Pancreas (tissue), 10 donors: ENCODE measurements around the gene PHACTR4. TPM values are rescaled to one million over a fixed set of nuclear protein-coding genes. Genes with fewer than 3 reads are reported as not detected.

Experiments
- ATAC-seq, 4 donors: fragments of 200-7000 bp; cut with Tn5 transposase; one replicate each; pipeline versions ENCODE4 v1.8.0 to v1.9.1; 2020; ENCODE audit warnings: mild to moderate bottlenecking in 4 of 4, moderate library complexity in 4 of 4
- DNase-seq, 6 donors: peaks; one replicate each; pipeline ENCODE4 v3.0.0-alpha.2; 2020
- FAIRE-seq: peaks from 2 replicates; lab custom pipeline; 2012; peaks lifted over from hg19 to GRCh38; lab: Jason Lieb, UNC
- H3K27ac ChIP-seq, 4 donors: fragments of 200-600 bp; sonication (generic); 1 replicate in 3 of 4; 2 replicates in 1 of 4; pipeline versions ENCODE4 v1.5.0 to v1.8.0; 2020
- H3K27me3 ChIP-seq, 4 donors: fragments of 200-600 bp; one replicate each; pipeline ENCODE4 v1.8.0; 2021
- H3K36me3 ChIP-seq, 3 donors: fragments of 200-600 bp; sonication (generic) in 1 of 3; one replicate each; pipeline versions ENCODE4 v1.5.0 to v1.8.0; 2020 to 2021
- H3K4me1 ChIP-seq, 3 donors: fragments of 200-600 bp; one replicate each; pipeline ENCODE4 v1.8.0; 2021
- H3K4me3 ChIP-seq, 4 donors: fragments of 200-600 bp; sonication (generic) in 2 of 4; one replicate each; pipeline versions ENCODE4 v1.5.0 to v1.8.0; 2020 to 2021
- H3K9me3 ChIP-seq, 4 donors: fragments of 200-600 bp; one replicate each; pipeline ENCODE4 v1.8.0; 2021
- CTCF ChIP-seq, 4 donors: fragments of 200-600 bp; sonication (generic) in 3 of 4; IDR thresholded peaks; one replicate each; pipeline versions ENCODE4 v1.5.0 to v1.8.0; 2021; ENCODE audit warnings: antibody characterized with exemption in 4 of 4
- WGBS, 2 donors: extraction: QIAGEN DNeasy Blood & Tissue Kit; methylation state at CpG; one replicate each; pipeline ENCODE4 v1.1.7; 2013; 5-methylcytosine and 5-hydroxymethylcytosine counted together
- intact Hi-C, 3 donors: fragments of 100-400 bp; cut with DNase I; formaldehyde crosslinking; loops; one replicate each; pipeline versions ENCODE4 v1.11.1 to v1.14.2; 2022
- polyA plus RNA-seq, 2 donors: library from polyadenylated mRNA; stranded (reverse); fragments of 200-250 nt; gene quantifications; one replicate each; pipeline ENCODE4 v1.2.3, GENCODE V29; 2013
- total RNA-seq, 6 donors: library from RNA; stranded (reverse); fragmentation: NEBNext Ultra II Directional in 4 of 6; extraction: Animal tissue kit (Norgen Biotek cat#: 25700) in 4 of 6; gene quantifications; one replicate each; pipeline versions ENCODE4 v1.2.1 to v1.2.4, GENCODE V29; 2021 to 2023
- donor health status: healthy with polysubstance abuse.
- donor health status: DM: no; HTN: no; CAD: no; lungs with moderate emphysema.
- donor health status: DM: no; HTN: no; CAD: no.
- donor health status: control.
- donor health status: control.
- donor health status: Bipolar disorder and iron deficiency.
- donor health status: DM: yes; HTN: yes; CAD: no.
- donor health status: DM: no; HTN: no; CAD: no.
- donor health status: DM: no; HTN: no; CAD: no.
- donor health status: DM: yes; HTN: yes; CAD: no.

PHACTR4 gene
- total and polyA plus RNA-seq, 8 donors, result 12.5 to 25.8 (median 14.1) TPM

- Histone ChIP-seq H3K4me3 (no peak overlapping the region), H3K36me3 (no peaks in the 10 kb centered on the region), H3K27me3 (no peaks in the 10 kb centered on the region), H3K27ac (no peak overlapping the region), H3K9me3 (no peaks in the 10 kb centered on the region), H3K4me1 (no peaks in the 10 kb centered on the region)
- 83 to 97% methylated on average over 1 of the region's 1 CpG for WGBS, 2 donors
- intact Hi-C loops, result no loop called here
- no peak for FAIRE-seq
- no peak for DNase-seq
- no peak for TF ChIP-seq CTCF (IDR thresholded peaks at IDR 0.05)
- ATAC-seq, result no peak
These were observed 80.4 kb downstream of the PHACTR4 start for GRCh38 chr1:28449904-28450303.

DNA sequence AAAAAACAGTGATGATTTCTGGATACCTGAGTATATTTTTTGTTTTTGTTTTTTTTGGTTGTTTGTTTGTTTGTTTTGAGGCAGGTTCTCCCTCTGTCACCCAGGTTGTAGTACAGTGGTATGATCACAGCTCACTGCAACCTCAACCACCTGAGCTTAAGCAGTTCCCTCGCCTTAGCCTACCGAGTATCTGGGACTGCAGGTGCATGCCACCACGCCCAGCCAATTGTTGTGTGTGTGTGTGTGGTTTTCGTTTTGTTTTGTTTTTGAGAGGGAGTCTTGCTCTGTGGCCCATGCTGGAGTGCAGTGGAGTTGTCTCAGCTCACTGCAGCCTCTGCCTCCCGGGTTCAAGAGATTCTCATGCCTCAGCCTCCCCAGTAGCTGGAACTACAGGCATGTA lies 81.0 kb downstream of the PHACTR4 start:
- TF ChIP-seq CTCF (IDR thresholded peaks at IDR 0.05), result no peak
- Histone ChIP-seq H3K9me3 (no peaks in the 10 kb centered on the region), H3K36me3 (no peaks in the 10 kb centered on the region), H3K4me1 (no peaks in the 10 kb centered on the region), H3K27ac (no peak overlapping the region), H3K4me3 (no peak overlapping the region), H3K27me3 (no peaks in the 10 kb centered on the region)
- WGBS, 2 donors, result 91 to 94% methylated on average over 5 of the region's 5 CpGs
- no peak for DNase-seq
- ATAC-seq, result no peak
- intact Hi-C loops, result no loop called here
- no peak for FAIRE-seq

- no peaks in the 10 kb centered on the region for H3K4me1 ChIP-seq
- WGBS, 2 donors, result 97% methylated on average over 5 of the region's 5 CpGs
- ATAC-seq (no peak), FAIRE-seq (no peak), DNase-seq (no peak)
- intact Hi-C loops, result no loop called here
- H3K27me3 ChIP-seq, result no peaks in the 10 kb centered on the region
- no peak overlapping the region for H3K4me3 ChIP-seq
- H3K27ac ChIP-seq, result no peak overlapping the region
- no peak for TF ChIP-seq CTCF (IDR thresholded peaks at IDR 0.05)
- H3K9me3 ChIP-seq, result no peaks in the 10 kb centered on the region
- no peaks in the 10 kb centered on the region for H3K36me3 ChIP-seq
These were observed 81.5 kb downstream of the PHACTR4 start for GRCh38 chr1:28451011-28451410.

DNA sequence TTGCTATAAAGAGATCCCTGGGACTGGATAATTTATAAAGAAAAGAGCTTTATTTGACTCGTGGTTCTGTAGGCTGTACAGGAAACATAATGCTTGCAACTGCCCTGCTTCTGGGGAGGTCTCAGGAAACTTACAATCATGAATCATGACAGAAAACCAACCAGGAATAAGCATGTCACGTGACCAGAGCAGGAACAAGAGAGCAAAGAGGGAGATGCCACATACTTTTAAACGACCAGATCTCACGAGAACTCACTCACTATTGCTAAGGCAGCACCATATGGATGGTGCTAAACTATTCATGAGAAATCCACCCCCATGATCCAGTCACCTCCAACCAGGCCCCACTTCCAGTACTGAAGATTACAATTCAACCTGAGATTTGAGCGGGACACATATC lies 86.5 kb downstream of the PHACTR4 start:
- FAIRE-seq, result no peak
- H3K27ac ChIP-seq, result no peak overlapping the region
- H3K9me3 ChIP-seq, result no peaks in the 10 kb centered on the region
- H3K27me3 ChIP-seq, result no peaks in the 10 kb centered on the region
- intact Hi-C loops, result no loop called here
- WGBS, 2 donors, result 69 to 79% methylated on average over 5 of the region's 5 CpGs
- no peak for DNase-seq
- no peaks in the 10 kb centered on the region for H3K36me3 ChIP-seq
- TF ChIP-seq CTCF (IDR thresholded peaks at IDR 0.05), result no peak
- no peaks in the 10 kb centered on the region for H3K4me1 ChIP-seq
- ATAC-seq, result peak in 2 of 4 donors; percentile 14 to 30
- no peak overlapping the region for H3K4me3 ChIP-seq

DNA sequence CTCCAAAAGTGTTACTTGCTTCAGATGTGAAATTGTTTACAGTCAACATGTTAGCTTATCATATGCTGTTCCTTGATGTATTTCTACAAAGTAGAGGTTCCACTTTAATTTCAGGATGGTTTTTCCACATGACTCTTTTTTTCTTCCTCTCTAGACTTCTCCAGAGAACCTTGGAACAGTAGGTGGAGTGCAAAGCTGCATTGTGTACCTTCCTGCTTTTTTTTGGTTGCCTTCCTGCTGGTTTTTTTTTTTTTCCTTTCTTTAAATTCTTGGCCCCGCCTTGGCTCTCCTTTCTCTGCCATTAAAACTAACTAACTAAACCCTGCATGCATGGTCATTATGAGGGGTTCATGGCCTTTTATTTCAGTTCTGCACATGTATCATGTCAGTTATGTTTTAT lies 88.1 kb downstream of the PHACTR4 start:
- no peak overlapping the region for H3K27ac ChIP-seq
- no peaks in the 10 kb centered on the region for H3K4me1 ChIP-seq
- no peaks in the 10 kb centered on the region for H3K9me3 ChIP-seq
- WGBS, 2 donors, result 94 to 95% methylated on average over 1 of the region's 1 CpG
- no peaks in the 10 kb centered on the region for H3K36me3 ChIP-seq
- no peak overlapping the region for H3K4me3 ChIP-seq
- DNase-seq (no peak), FAIRE-seq (no peak), ATAC-seq (no peak)
- intact Hi-C loops, result no loop called here
- no peaks in the 10 kb centered on the region for H3K27me3 ChIP-seq
- TF ChIP-seq CTCF (IDR thresholded peaks at IDR 0.05), result no peak
